Activated CD4-positive, CD25-positive, alpha-beta regulatory T cell treated with anti-CD3 and anti-CD28 coated beads, Interleukin-2, amount 50 U/mL, for 24 hours (primary cell): Measurements from ENCODE around the gene KLHL7.
A peak's percentile ranks its signal among the peaks of the same experiment; 100 is the strongest.

ENCODE experiments used
- ATAC-seq, 2 donors: fragments of 150-1000 bp; cut with Tn5 transposase; one replicate each; pipeline ENCODE4 v1.10.0; 2021; ENCODE audit warnings: mild to moderate bottlenecking in 1 of 2, moderate library complexity in 1 of 2

KLHL7 gene, protein sequence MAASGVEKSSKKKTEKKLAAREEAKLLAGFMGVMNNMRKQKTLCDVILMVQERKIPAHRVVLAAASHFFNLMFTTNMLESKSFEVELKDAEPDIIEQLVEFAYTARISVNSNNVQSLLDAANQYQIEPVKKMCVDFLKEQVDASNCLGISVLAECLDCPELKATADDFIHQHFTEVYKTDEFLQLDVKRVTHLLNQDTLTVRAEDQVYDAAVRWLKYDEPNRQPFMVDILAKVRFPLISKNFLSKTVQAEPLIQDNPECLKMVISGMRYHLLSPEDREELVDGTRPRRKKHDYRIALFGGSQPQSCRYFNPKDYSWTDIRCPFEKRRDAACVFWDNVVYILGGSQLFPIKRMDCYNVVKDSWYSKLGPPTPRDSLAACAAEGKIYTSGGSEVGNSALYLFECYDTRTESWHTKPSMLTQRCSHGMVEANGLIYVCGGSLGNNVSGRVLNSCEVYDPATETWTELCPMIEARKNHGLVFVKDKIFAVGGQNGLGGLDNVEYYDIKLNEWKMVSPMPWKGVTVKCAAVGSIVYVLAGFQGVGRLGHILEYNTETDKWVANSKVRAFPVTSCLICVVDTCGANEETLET

DNA sequence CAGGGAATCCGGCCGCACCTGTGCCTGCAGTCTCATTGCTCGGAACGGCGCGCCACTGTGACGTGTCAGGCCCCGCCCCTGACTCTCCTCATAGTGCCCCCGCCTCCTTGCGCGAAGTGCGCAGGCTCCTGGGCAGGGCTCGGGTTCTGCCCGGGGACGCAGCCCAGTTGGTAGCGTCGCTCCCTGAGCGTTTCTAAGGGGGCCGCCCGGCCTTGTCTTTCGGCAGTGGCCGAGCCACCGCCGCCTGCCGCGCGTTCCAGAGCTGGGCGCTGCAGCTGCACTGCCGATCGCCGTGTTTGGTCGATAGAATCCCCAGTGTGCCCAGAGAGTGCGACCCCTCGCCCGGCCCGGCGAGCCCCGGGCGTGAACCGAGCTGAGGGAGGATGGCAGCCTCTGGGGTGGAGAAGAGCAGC lies at the start of gene KLHL7:
Gene KLHL7, plus strand, starts transcription at position 142 of the 413 bp plus-strand sequence. Its CDS starts 242 bp downstream, at position 384.
- ATAC-seq: peak; percentile 98

DNA sequence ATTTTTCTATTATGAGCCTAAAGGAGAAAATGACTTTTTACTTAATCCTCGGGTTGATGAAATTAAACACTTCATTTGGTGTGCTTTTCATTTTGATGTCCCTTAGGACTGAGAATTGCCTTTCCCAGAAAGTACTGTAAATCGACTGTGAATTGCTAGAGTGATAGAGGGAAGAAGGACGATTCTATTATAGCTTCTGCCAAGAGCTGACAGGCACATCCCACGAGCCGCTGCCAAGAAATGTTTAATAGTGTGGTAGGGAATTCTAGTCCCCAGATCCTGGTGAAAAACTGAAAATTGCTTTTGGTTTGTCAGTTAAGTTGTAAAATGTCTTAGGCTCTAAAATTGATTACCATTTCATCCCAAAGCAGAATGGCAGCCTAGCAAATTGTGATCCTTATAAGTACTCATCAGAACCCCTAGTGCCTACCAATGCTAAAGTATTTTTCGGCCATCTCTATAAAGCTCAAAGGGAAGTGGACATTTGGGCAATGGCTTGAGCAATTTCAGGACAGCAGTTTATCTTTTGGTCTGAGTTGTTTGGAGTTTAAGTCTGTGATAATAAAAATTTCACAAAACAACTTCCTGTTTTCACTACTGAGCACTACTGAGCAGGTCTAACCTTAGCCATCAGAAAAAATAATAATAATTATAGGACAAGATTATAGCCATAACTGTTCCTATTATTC lies 47.0 kb upstream of the KLHL7 start:
- no peak for ATAC-seq

DNA sequence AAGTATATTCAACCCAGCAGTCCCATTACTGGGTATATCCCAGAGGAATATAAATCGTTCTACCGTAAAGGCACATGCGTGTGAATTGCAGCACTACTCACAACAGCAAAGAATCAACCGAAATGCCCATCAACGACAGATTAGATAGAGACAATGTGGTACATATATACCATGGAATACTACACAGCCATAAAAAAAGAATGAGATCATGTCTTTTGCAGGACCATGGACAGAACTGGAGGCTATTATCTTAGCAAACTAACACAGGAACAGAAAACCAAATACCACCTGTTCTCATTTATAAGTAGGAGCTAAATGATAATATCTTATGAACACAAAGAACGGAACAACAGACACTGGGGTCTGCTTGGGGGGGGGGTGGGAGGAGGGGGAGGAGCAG lies 44.3 kb upstream of the KLHL7 start:
- ATAC-seq: no peak

DNA sequence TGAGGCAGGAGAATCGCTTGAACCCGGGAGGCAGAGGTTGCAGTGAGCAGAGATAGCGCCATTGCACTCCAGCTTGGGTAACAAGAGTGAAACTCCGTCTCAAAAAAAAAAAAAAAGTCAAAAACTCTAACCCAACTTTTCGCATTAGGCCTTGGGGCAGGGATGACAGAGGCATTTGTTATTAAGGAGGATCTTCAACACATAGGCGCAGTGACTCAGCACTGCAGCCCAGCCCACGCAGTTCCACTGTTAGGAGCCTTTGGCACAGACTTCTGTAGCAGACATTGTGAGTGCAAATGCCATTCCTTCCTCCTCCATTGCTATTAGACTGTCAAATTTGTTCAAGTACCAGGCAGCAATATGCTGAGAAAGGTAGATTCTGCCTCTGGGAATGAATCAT lies 43.1 kb upstream of the KLHL7 start:
- ATAC-seq: no peak

- ATAC-seq: no peak
These were observed 39.6 kb upstream of the KLHL7 start for GRCh38 chr7:23065974-23066373.

DNA sequence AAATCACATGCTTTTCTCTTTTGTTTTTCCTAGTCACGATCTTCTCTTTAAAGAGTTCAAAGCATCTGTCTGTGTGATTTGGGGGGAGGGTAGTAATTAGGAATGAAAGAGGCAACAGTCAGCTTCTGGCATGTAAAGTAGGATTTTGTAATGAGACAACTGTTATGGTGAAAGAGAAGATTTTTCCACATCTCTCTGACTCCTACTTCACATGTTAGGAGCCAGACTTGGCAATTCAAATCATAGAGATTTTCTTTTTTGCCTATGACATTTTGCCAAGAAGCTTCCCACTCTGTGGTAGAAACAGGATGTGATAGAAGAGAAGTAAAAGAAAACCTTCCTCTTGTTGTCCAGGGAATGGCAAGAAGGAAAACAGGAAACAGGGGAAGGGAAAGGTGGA lies 38.3 kb upstream of the KLHL7 start:
- ATAC-seq: no peak

DNA sequence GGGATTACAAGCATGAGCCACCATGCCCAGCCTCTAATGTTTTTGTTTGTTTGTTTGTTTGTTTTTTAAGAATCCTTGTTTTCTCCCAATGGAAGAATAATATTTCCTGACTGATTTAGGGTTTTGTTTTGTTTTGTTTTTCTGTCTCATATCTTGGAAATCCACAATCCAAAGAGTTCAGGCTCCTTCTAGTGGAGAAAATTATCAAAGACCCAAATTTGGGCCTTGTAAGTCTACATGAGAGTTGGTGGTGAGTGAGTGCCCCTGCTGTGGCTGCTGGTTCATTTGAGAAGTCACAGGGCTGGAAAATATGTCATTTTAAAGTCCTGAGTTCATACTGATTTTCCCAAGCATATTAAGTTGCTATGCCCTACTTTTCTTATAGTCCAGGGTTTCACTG lies 33.5 kb upstream of the KLHL7 start:
- no peak for ATAC-seq

GRCh38 chr7:23072922-23073321 lies 32.7 kb upstream of the KLHL7 start:
- no peak for ATAC-seq

DNA sequence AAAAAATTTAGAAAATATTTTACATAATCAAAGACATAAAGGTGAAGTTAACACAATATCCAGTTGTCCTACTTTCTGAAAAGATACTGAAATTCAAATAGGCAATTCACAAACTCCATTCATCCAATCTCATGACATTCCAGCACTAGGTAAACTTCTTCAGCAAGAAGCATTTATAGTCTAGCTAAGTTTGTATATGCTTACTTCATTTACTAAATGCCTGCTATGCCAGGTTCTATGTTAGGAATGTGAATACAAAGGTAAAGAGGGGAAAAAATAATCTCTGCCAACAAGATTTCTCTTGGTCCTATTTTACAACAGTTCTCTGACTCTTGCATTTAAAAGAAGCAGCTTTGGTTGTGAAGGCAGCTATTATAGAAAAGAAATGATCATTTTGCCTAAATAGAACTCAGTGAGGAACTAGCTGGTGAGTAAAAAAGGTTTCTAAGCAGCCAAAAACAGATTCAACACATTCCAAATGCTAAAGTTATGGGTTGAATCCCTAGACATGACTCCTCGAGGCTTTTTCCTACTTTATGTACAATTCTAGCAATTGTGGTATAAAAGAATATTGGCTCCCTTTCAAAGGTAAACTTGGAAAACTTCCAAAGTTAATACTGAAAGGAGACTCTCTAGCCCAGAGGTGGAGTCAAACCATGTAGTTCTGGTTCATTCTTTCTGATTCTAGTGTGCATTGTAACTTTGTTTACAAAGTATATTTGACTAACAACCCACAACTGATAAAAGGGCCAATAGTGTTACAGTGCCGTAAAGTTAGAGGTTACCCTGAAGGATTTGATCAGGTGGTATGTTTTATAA lies 30.9 kb upstream of the KLHL7 start:
- ATAC-seq: no peak

- no peak for ATAC-seq
These were observed 30.0 kb upstream of the KLHL7 start for GRCh38 chr7:23075571-23075970.

DNA sequence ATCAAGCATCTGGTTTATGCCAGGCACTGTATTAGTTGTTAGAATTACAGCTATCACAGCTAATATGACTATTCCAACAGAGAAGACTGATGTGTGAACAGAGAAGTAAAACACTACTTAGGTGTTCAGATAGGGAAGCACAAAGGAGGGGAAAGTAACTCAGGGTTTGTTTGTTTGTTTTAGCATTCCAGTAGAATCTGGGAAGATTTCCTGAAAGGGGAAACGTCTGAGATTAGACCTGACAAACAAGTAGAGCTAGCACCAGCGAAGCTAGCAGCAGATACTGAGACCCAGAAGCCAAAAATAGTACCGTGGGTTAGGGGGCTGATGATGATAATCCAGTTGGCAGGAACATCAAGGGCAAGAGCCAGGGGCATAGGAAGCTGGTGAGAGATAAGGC lies 28.8 kb upstream of the KLHL7 start:
- no peak for ATAC-seq

DNA sequence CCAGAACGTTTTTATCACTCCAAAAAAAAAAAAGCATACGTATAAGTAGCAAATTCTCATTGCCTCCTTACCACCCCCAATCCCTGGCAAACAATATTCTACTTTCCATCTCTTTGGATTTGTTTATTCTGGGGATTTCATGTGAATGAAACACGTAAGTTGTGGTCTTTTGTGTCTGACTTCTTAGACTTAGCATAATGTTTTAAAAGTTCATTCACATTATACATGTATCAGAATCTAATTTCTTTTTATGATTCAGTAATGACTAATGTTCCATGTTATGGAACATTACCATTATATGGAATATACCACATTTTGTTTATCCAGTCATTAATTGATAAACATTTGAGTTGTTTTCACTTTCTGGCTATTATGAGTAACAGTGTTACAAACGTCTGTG lies 12.5 kb upstream of the KLHL7 start:
- ATAC-seq: no peak

GRCh38 chr7:23093546-23093945 lies 12.0 kb upstream of the KLHL7 start:
- ATAC-seq: no peak

DNA sequence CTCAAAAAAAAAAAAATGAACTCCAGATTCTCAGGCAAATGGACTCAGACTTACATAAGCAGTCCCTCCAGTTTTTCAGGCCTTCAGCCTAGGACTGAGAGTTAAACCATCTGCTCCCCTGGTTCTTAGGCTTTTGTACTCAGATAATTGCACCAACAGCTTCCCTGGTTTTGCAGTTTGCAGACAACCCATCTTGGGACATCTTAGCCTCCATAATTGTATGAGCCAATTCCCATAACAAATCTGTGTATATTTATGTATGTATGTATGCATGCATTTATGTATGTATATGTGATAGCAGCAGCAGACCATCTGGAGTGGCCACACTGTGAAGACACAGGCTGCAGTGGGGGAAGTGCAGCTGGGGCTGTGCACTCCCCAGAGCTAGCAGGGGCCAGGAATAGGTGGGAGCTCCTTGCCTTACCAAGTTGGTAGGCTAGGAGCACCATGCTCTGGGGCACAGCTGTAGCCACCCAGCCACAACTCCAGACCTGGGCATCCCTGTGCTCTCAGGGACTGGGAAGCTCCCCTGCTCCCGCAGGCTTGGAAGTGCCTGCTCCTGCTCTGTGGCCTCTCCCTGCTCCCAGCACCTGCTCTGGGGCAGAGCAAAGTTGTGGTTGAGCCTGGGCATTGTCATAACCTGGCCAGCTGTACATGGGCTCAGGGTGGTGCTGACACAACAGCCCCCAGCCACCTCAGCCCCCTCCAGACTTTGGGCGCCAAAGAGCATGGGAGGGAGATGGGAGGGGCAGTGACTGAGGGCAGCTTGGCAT lies 8.9 kb upstream of the KLHL7 start:
- no peak for ATAC-seq

DNA sequence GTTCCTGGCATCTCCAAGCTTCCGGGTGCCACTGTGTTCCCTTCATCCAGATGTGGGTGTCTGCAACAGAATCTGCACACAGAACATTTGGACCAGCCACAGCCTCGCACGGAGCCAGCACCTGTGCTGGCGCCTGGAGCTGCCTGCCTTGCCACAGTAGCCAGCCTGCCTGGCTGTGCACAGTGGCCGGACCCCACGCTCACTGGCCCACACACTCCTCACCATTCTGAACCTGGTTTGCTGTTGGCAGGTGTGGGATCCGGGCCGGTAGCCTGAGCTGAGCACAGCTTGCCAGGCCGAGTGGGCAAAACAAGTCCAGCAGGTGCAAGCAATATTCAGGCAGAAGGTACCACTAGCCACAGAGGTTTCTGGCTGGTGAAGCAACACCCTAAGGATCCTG lies 7.6 kb upstream of the KLHL7 start:
- ATAC-seq: no peak

GRCh38 chr7:23098460-23098859 lies 7.1 kb upstream of the KLHL7 start:
- ATAC-seq: no peak

DNA sequence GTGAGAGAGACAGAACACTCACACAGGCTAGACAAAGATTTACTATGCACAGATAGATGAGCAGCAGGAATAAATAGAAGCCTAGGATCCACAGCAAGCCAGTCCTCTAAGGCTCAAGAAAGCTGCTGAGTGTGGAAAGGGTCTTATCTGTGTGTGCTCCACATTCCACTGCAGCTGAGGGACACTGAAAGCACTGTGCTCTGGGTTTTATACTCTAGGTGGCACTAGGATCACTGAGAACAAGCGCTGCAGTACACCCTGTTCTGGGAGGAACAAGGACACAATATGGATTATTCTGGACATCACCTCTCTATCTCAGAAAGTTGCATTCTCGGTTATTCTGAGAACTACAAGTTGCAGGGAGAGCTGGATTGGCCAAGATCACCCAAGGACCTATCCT lies 4.9 kb upstream of the KLHL7 start:
- no peak for ATAC-seq

DNA sequence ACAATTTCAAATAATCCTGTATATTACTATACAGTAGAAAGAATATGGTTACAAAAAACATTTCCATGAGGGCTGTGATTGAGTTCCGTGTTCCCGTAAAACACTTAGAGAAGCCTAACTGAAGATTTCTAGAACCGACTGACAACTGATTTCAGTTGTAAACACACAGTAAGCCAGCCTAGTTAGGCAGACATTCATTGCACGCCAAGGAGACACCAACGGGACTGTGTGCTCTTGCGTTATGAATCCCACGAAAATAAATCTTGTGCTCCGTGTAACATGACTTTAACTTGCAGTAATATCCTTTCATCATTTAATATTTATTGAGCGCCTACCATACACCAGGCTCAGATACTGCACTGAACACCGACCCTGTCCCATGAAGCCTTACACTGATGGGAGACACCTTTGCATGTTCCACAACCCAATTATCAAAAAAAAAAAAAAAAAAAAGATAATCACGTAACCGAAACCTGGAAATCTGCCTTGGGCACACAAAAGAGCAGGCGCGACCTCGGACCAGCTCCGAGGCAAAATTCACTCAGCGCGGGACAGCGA lies 420 bp upstream of the KLHL7 start:
- ATAC-seq: peak; percentile 22 to 23

GRCh38 chr7:23106057-23106822 lies 655 bp downstream of the KLHL7 start:
- peak; percentile 22 to 47 for ATAC-seq

GRCh38 chr7:23106823-23107663 lies 1.5 kb downstream of the KLHL7 start:
- ATAC-seq: no peak
